Lung (tissue), 12 donors: Measurements from ENCODE around the gene ITGA7. TPM values are rescaled to one million over a fixed set of nuclear protein-coding genes. Genes with fewer than 3 reads are reported as not detected.

Experiments
- ATAC-seq: fragments of 200-7000 bp; cut with Tn5 transposase; one replicate; pipeline ENCODE4 v1.9.1; 2020; ENCODE audit warnings: moderate number of reproducible peaks; ENCODE audit not compliant: insufficient read depth, low FRiP score
- DNase-seq, 3 donors: peaks; one replicate each; pipeline ENCODE4 v3.0.0-alpha.2; 2013 to 2017
- H3K27ac ChIP-seq, 2 donors: one replicate each; pipeline ENCODE4 v1.5.1; 2013; ENCODE audit warnings: mild to moderate bottlenecking in 2 of 2, moderate library complexity in 2 of 2, control low read depth in 1 of 2, inconsistent platforms in 1 of 2, low read depth in 1 of 2, low read length in 1 of 2
- H3K27me3 ChIP-seq, 3 donors: one replicate each; pipeline ENCODE4 v1.5.1; 2013; ENCODE audit warnings: low read length in 2 of 3; ENCODE audit not compliant: control insufficient read depth in 3 of 3, insufficient read depth in 3 of 3
- H3K36me3 ChIP-seq, 4 donors: one replicate each; pipeline ENCODE4 v1.5.1; 2013; ENCODE audit warnings: low read length in 4 of 4, mild to moderate bottlenecking in 1 of 4, moderate library complexity in 1 of 4; ENCODE audit not compliant: control insufficient read depth in 4 of 4, insufficient read depth in 4 of 4
- H3K4me1 ChIP-seq, 5 donors: one replicate each; pipeline ENCODE4 v1.5.1; 2013; ENCODE audit warnings: low read length in 5 of 5, mild to moderate bottlenecking in 2 of 5, moderate library complexity in 1 of 5; ENCODE audit not compliant: control insufficient read depth in 5 of 5, insufficient read depth in 5 of 5
- H3K4me3 ChIP-seq: one replicate; pipeline ENCODE4 v1.5.1; 2013; ENCODE audit warnings: mild to moderate bottlenecking, control low read depth, moderate library complexity
- H3K9ac ChIP-seq, 2 donors: one replicate each; pipeline ENCODE4 v1.5.1; 2013; ENCODE audit warnings: low read length in 2 of 2, control low read depth in 1 of 2; ENCODE audit not compliant: insufficient read depth in 1 of 2
- H3K9me3 ChIP-seq, 4 donors: one replicate each; pipeline ENCODE4 v1.5.1; 2013; ENCODE audit warnings: low read length in 3 of 4, mild to moderate bottlenecking in 1 of 4, moderate library complexity in 1 of 4; ENCODE audit not compliant: control insufficient read depth in 4 of 4, insufficient read depth in 3 of 4
- CTCF ChIP-seq: IDR thresholded peaks from 2 replicates; pipeline ENCODE4 v1.5.1; 2012; ENCODE audit warnings: mild to moderate bottlenecking; ENCODE audit errors: control extremely low read depth, extremely low read depth
- WGBS, 2 donors: extraction: QIAGEN DNeasy Blood & Tissue Kit; methylation state at CpG; one replicate each; pipeline ENCODE4 v1.1.7; 2013; 5-methylcytosine and 5-hydroxymethylcytosine counted together
- polyA plus RNA-seq, 2 donors: library from polyadenylated mRNA; stranded (reverse); fragments of 200-250 nt; gene quantifications; one replicate each; pipeline ENCODE4 v1.2.1, GENCODE V29; 2013
- total RNA-seq, 2 donors: library from RNA; depleted of rRNA in 1 of 2; stranded (reverse); fragments of >200 nt in 1 of 2; gene quantifications; one replicate each; pipeline ENCODE4 v1.2.1, GENCODE V29; 2014 to 2021
- donor health status: control.
- donor health status: control.
- donor health status: Bipolar disorder and iron deficiency.
- donor health status: healthy.
- donor health status: DM: yes; HTN: yes; CAD: no.

ITGA7 gene
- total and polyA plus RNA-seq, 4 donors = 8.2 to 28.4 (median 17.7) TPM

DNA sequence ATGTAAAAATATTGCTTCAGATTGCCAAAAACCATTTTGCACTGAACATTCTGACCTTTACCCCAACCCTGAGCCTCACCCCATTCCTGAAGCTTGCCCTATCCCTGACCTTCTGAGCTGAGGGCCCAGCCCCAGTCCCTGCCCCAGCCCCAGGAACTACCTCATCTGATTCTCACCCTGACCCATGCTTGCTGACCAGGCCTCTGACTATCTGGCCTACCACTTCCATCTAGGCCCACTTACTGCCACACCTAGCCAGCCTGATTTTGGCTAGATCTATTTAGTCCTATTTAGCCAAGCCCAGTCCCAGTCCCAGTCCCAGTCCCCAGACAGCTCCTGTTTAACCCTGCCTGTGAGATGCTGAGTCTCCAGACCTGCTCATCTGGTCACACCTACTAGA is 37.4 kb downstream of the ITGA7 start:
- H3K4me3 ChIP-seq = no peak overlapping the region
- no peak for DNase-seq
- H3K9me3 ChIP-seq = no peaks in the 10 kb centered on the region
- no peak for ATAC-seq
- H3K27ac ChIP-seq = no peak overlapping the region
- TF ChIP-seq CTCF = no peak
- no peaks in the 10 kb centered on the region for H3K4me1 ChIP-seq
- no peak overlapping the region for H3K9ac ChIP-seq
- H3K27me3 ChIP-seq = no peaks in the 10 kb centered on the region
- no peaks in the 10 kb centered on the region for H3K36me3 ChIP-seq

GRCh38 chr12:55666508-55666907 is 41.2 kb downstream of the ITGA7 start:
- no peaks in the 10 kb centered on the region for H3K9me3 ChIP-seq
- H3K9ac ChIP-seq = no peak overlapping the region
- H3K27ac ChIP-seq = no peak overlapping the region
- 75 to 80% methylated on average over 7 of the region's 7 CpGs for WGBS, 2 donors
- H3K36me3 ChIP-seq = no peaks in the 10 kb centered on the region
- no peak for TF ChIP-seq CTCF
- H3K27me3 ChIP-seq = peaks cover 0 to 3% (median 0%) of the 10 kb centered on the region in 3 donors
- ATAC-seq (no peak), DNase-seq (no peak)
- no peak overlapping the region for H3K4me3 ChIP-seq
- H3K4me1 ChIP-seq = no peaks in the 10 kb centered on the region

GRCh38 chr12:55664826-55665225 is 42.9 kb downstream of the ITGA7 start:
- Histone ChIP-seq H3K4me3 (no peak overlapping the region), H3K9me3 (no peaks in the 10 kb centered on the region), H3K27ac (no peak overlapping the region), H3K36me3 (no peaks in the 10 kb centered on the region), H3K4me1 (no peaks in the 10 kb centered on the region), H3K27me3 (peaks cover 0 to 3% (median 0%) of the 10 kb centered on the region in 3 donors), H3K9ac (no peak overlapping the region)
- no peak for ATAC-seq
- 85 to 86% methylated on average over 10 of the region's 10 CpGs for whole genome bisulfite sequencing, 2 donors
- TF ChIP-seq CTCF = no peak
- DNase-seq = no peak

DNA sequence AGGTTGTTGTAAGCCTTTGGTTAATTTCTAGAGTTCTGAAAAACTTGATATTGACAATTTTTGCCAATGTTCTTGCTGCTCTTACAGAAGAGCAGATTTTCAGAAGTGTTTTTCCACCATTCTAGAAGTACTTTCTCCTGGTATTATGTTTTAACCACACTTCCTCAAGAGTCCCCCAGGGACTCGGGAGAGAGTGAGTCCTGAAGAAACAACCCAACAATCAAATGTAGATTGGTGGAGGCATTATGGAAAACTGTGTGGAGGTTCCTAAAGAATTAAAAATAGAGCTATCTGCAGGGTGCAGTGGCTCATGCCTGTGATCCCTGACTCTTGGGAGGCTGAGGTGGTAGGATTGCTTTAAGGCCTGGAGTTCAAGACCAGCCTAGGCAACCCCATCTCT is 44.3 kb downstream of the ITGA7 start:
- H3K36me3 ChIP-seq = no peaks in the 10 kb centered on the region
- WGBS, 2 donors = 31 to 43% methylated on average over 1 of the region's 1 CpG
- ATAC-seq (no peak), DNase-seq (no peak)
- H3K4me1 ChIP-seq = peaks cover 0 to 6% (median 0%) of the 10 kb centered on the region in 5 donors
- H3K27me3 ChIP-seq = peaks cover 0 to 3% (median 0%) of the 10 kb centered on the region in 3 donors
- no peak overlapping the region for H3K4me3 ChIP-seq
- H3K9ac ChIP-seq = no peak overlapping the region
- H3K9me3 ChIP-seq = no peaks in the 10 kb centered on the region
- no peak overlapping the region for H3K27ac ChIP-seq
- TF ChIP-seq CTCF = no peak
